Nephron progenitor cell (in vitro differentiated cells): Measurements from ENCODE around the gene ACSM5.

Experiments used
- DNase-seq: peaks from one replicate; pipeline ENCODE4 v3.0.0; 2021
- H3K27ac Mint-ChIP-seq: 2 replicates; pipeline ENCODE4 v1.8.0; 2021; ENCODE audit warnings: mild to moderate bottlenecking, moderate library complexity, mixed read lengths
- H3K27me3 Mint-ChIP-seq: 2 replicates; pipeline ENCODE4 v1.8.0; 2021; ENCODE audit warnings: mild to moderate bottlenecking, low read depth, mixed read lengths; ENCODE audit not compliant: poor library complexity
- H3K36me3 Mint-ChIP-seq: 2 replicates; pipeline ENCODE4 v1.8.0; 2021; ENCODE audit warnings: low read depth, mixed read lengths
- H3K4me1 Mint-ChIP-seq: 2 replicates; pipeline ENCODE4 v1.8.0; 2021; ENCODE audit warnings: mixed read lengths
- H3K4me3 Mint-ChIP-seq: 2 replicates; pipeline ENCODE4 v1.8.0; 2021; ENCODE audit warnings: mild to moderate bottlenecking, moderate library complexity, mixed read lengths
- H3K9me3 Mint-ChIP-seq: 2 replicates; pipeline ENCODE4 v1.8.0; 2021; ENCODE audit warnings: mild to moderate bottlenecking, moderate library complexity, mixed read lengths
- CTCF ChIP-seq: fragments of 200-600 bp; sonication (generic); IDR thresholded peaks from 2 replicates; pipeline ENCODE4 v1.5.0; 2021; ENCODE audit warnings: antibody characterized with exemption

Gene ACSM5

GRCh38 chr16:20377181-20377580 is 32.2 kb upstream of the ACSM5 start:
- Mint-ChIP-seq H3K4me1 (no peaks in the 10 kb centered on the region), H3K27me3 (peaks cover 32% of the 10 kb centered on the region)

GRCh38 chr16:20380782-20381181 is 28.6 kb upstream of the ACSM5 start:
- H3K27me3 Mint-ChIP-seq, result peaks cover 27% of the 10 kb centered on the region
- H3K4me1 Mint-ChIP-seq, result no peaks in the 10 kb centered on the region
- TF ChIP-seq CTCF, result no peak
- H3K36me3 Mint-ChIP-seq, result no peaks in the 10 kb centered on the region
- no peak overlapping the region for H3K27ac Mint-ChIP-seq
- H3K9me3 Mint-ChIP-seq, result no peaks in the 10 kb centered on the region
- DNase-seq, result no peak
- no peak overlapping the region for H3K4me3 Mint-ChIP-seq

More at GRCh38 chr16:20377181-20377580, 32.2 kb upstream of the ACSM5 start:
- no peak overlapping the region for H3K4me3 Mint-ChIP-seq
- H3K9me3 Mint-ChIP-seq, result no peaks in the 10 kb centered on the region
- no peak overlapping the region for H3K27ac Mint-ChIP-seq
- no peak for TF ChIP-seq CTCF
- no peak for DNase-seq
- H3K36me3 Mint-ChIP-seq, result no peaks in the 10 kb centered on the region

GRCh38 chr16:20382202-20382948 is 27.0 kb upstream of the ACSM5 start:
- H3K27me3 Mint-ChIP-seq, result peaks cover 30% of the 10 kb centered on the region
- H3K36me3 Mint-ChIP-seq, result no peaks in the 10 kb centered on the region
- no peak for DNase-seq
- no peak overlapping the region for H3K4me3 Mint-ChIP-seq
- no peak for TF ChIP-seq CTCF
- no peaks in the 10 kb centered on the region for H3K9me3 Mint-ChIP-seq
- no peaks in the 10 kb centered on the region for H3K4me1 Mint-ChIP-seq
- no peak overlapping the region for H3K27ac Mint-ChIP-seq

GRCh38 chr16:20383106-20384029 is 26.0 kb upstream of the ACSM5 start:
- TF ChIP-seq CTCF, result peak; percentile 88
- peak; percentile 69 for DNase-seq
- no peak overlapping the region for H3K4me3 Mint-ChIP-seq
- H3K9me3 Mint-ChIP-seq, result no peaks in the 10 kb centered on the region
- H3K4me1 Mint-ChIP-seq, result no peaks in the 10 kb centered on the region
- H3K36me3 Mint-ChIP-seq, result no peaks in the 10 kb centered on the region
- no peak overlapping the region for H3K27ac Mint-ChIP-seq
- peaks cover 29% of the 10 kb centered on the region for H3K27me3 Mint-ChIP-seq

GRCh38 chr16:20385844-20386832 is 23.2 kb upstream of the ACSM5 start:
- Mint-ChIP-seq H3K4me3 (peak overlapping the region; percentile 28), H3K4me1 (no peaks in the 10 kb centered on the region), H3K27ac (no peak overlapping the region)

More at GRCh38 chr16:20385844-20386832, 23.2 kb upstream of the ACSM5 start:
- no peaks in the 10 kb centered on the region for H3K36me3 Mint-ChIP-seq
- no peaks in the 10 kb centered on the region for H3K9me3 Mint-ChIP-seq
- peak; percentile 80 for TF ChIP-seq CTCF
- peak; percentile 81 for DNase-seq
- peaks cover 26% of the 10 kb centered on the region for H3K27me3 Mint-ChIP-seq
